Thyroid gland (tissue), 4 donors: ENCODE results near the gene NKAPL.

Experiments
- POLR2A ChIP-seq, 2 donors: fragments of 450-650 bp; IDR thresholded peaks; one replicate each; pipeline ENCODE4 v1.6.1; 2017; ENCODE audit warnings: antibody characterized with exemption in 2 of 2, mild to moderate bottlenecking in 2 of 2, moderate library complexity in 1 of 2
- TF ChIP-seq, protein P1 (sequence below), 6 experiments: fragments of 200-600 bp in 3 of 6; fragments of 450-650 bp in 3 of 6; sonication (generic) in 3 of 6; IDR thresholded peaks; one replicate each; pipeline ENCODE4 v1.5.1; 2016 to 2019; ENCODE audit warnings: antibody characterized with exemption in 6 of 6, mild to moderate bottlenecking in 2 of 6, inconsistent platforms in 1 of 6, moderate library complexity in 1 of 6

DNA sequence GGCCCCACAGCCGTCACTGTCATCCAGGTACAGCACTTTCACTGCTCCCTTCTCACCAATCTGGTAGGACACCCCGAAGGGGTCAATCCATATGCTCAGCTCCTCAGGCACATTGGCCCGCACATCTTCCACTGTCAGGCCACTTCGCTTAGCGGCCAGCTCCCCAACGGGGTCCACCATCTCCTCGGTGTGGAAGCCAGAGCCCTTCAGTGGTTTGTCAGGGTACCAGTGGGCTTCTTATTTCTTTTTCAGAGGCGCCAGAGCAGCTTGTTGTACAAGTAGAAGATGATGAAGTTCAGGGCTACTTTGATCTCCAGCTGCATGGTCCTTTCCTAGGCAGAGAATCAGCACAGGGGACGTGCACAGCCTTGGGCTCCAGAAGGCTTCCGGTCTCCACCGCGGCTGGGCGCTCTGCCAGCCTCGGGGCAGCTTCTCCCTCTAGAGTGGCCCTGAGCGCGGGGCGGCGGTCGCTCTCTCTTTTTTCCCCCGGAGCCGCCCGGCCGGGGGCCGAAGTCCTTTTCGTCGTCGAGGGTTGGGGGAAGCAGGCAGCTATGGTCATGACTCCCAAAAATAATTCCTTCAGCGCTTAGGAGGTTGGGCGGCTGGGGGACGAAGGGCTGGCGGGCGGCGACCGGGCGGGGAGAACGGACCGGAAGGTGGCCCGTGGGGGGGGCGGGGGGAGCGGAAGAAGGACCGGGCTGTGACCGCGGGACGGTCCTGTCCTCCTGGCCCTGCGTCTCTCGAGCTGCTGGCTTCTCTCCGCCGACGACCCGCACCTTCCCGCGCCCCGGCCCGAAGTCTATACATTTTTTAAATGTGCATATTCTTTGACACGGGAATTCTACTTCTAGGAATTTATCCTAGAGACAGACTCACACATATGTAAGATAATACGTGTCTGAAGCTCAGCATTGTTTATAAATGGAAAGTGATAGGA lies 40.5 kb upstream of the NKAPL start:
- TF ChIP-seq, protein P1, sequence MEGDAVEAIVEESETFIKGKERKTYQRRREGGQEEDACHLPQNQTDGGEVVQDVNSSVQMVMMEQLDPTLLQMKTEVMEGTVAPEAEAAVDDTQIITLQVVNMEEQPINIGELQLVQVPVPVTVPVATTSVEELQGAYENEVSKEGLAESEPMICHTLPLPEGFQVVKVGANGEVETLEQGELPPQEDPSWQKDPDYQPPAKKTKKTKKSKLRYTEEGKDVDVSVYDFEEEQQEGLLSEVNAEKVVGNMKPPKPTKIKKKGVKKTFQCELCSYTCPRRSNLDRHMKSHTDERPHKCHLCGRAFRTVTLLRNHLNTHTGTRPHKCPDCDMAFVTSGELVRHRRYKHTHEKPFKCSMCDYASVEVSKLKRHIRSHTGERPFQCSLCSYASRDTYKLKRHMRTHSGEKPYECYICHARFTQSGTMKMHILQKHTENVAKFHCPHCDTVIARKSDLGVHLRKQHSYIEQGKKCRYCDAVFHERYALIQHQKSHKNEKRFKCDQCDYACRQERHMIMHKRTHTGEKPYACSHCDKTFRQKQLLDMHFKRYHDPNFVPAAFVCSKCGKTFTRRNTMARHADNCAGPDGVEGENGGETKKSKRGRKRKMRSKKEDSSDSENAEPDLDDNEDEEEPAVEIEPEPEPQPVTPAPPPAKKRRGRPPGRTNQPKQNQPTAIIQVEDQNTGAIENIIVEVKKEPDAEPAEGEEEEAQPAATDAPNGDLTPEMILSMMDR (IDR thresholded peaks at IDR 0.05): no peak
- peak in 1 of 2 donors; percentile 12 for TF ChIP-seq POLR2A (IDR thresholded peaks at IDR 0.05)
